ENCODE data around the gene SH3D19. TPM values are rescaled to one million over a fixed set of nuclear protein-coding genes. Genes with fewer than 3 reads are reported as not detected.

SH3D19 gene
- total RNA-seq, 1 donor from 2014 or later = 121 TPM

DNA sequence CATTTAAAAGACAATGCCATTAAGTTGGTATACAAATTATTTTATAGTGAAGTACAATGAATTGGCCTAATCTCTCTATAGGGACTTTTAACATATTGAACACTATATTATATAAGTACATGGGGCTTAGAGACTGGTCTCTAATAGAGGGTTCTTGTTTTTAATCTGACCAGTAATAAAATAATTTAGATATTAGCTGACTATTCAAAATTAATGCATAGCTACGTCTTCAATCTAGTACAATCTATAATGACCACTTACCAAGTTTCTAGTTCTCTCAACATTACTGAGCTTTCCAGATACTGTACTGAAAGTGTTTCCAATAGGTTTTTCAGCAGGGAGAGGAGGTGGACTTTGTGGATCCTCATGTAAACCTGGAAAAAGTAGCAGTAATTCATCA, 166.4 kb downstream of the SH3D19 start:
- Histone ChIP-seq H3K36me3 (peaks cover 60% of the 10 kb centered on the region), H3K4me1 (no peaks in the 10 kb centered on the region), H3K27me3 (ENCODE audit: low read depth) (no peaks in the 10 kb centered on the region), H3K9me3 (replicated peaks) (no peaks in the 10 kb centered on the region), H3K4me3 (no peak overlapping the region), H3K27ac (replicated peaks) (no peak overlapping the region)
- TF ChIP-seq CTCF (IDR thresholded peaks at IDR 0.05; ENCODE audit: borderline replicate concordance) = no peak
- no peak for DNase-seq
- intact Hi-C loops (cut with micrococcal nuclease) = no loop called here

DNA sequence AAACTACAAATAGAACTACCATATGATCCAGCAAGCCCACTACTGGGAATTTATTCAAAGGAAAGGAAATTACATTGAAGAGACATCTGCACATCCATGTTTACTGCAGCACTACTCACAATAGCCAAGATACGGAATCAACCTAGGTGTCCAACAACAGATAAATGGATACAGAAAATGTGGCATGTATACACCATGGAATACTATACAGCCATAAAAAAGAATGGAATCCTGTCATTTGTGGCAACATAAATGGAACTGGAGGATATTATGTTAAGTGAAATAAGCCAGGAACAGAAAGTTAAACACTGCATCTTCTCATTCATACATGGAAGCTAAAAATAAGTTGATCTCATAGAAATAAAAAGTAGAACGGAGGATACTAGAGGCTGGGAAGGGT, 167.9 kb downstream of the SH3D19 start:
- intact Hi-C loops (cut with micrococcal nuclease) = no loop called here
- no peak for TF ChIP-seq CTCF (IDR thresholded peaks at IDR 0.05; ENCODE audit: borderline replicate concordance)
- Histone ChIP-seq H3K9me3 (replicated peaks) (no peaks in the 10 kb centered on the region), H3K27me3 (ENCODE audit: low read depth) (no peaks in the 10 kb centered on the region), H3K4me1 (peaks cover under 1% of the 10 kb centered on the region), H3K36me3 (peaks cover 48% of the 10 kb centered on the region), H3K27ac (replicated peaks) (no peak overlapping the region), H3K4me3 (no peak overlapping the region)
- no peak for DNase-seq

DNA sequence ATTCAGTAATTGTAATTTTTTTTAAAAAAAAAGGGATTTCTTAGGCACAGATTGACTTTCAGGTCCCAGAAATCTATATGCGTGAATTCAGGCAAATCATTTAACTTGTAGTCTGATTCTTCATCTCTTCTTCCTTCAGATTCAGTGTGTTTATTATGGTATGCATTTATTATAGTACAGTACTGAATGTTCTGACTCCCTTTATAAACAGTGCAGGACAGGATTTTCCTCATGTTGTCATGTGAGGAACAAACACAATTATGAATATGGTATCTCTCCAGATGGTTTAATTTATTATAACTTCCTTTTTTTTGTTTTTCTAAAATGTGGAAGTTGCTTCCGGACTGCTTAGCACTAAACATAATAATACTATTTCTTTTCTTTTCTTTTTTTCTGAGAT, 171.8 kb downstream of the SH3D19 start:
- intact Hi-C loops (cut with micrococcal nuclease) = no loop called here
- H3K4me3 ChIP-seq = no peak overlapping the region
- no peak for DNase-seq
- H3K4me1 ChIP-seq = peaks cover 5% of the 10 kb centered on the region
- no peak for TF ChIP-seq CTCF (IDR thresholded peaks at IDR 0.05; ENCODE audit: borderline replicate concordance)
- H3K27me3 ChIP-seq (ENCODE audit: low read depth) = no peaks in the 10 kb centered on the region
- no peaks in the 10 kb centered on the region for H3K9me3 ChIP-seq (replicated peaks)
- no peak overlapping the region for H3K27ac ChIP-seq (replicated peaks)
- H3K36me3 ChIP-seq = peaks cover 39% of the 10 kb centered on the region

DNA sequence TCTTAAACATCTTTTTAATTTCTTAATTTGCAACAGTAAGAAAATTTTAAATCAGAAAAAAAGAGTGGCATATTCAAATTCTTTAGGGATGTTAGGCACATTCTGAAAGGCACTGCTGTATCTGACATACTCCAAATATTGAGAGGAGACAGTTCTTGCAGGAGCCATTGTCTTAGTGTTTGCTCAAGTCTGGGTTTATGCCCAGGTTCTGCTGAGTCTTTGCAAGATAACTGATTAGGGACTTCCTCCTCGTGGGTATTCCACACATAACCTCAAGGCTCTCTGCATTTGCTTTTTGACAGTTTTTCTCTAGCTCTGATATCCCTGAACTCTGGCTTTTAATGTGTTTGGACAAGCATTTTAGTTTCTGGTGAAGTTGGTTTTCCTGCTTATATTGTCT, 173.4 kb downstream of the SH3D19 start:
- peaks cover 5% of the 10 kb centered on the region for H3K4me1 ChIP-seq
- no peaks in the 10 kb centered on the region for H3K27me3 ChIP-seq (ENCODE audit: low read depth)
- no peak overlapping the region for H3K27ac ChIP-seq (replicated peaks)
- intact Hi-C loops (cut with micrococcal nuclease) = no loop called here
- DNase-seq = no peak
- no peaks in the 10 kb centered on the region for H3K9me3 ChIP-seq (replicated peaks)
- no peak overlapping the region for H3K4me3 ChIP-seq
- peaks cover 40% of the 10 kb centered on the region for H3K36me3 ChIP-seq
- TF ChIP-seq CTCF (IDR thresholded peaks at IDR 0.05; ENCODE audit: borderline replicate concordance) = no peak

DNA sequence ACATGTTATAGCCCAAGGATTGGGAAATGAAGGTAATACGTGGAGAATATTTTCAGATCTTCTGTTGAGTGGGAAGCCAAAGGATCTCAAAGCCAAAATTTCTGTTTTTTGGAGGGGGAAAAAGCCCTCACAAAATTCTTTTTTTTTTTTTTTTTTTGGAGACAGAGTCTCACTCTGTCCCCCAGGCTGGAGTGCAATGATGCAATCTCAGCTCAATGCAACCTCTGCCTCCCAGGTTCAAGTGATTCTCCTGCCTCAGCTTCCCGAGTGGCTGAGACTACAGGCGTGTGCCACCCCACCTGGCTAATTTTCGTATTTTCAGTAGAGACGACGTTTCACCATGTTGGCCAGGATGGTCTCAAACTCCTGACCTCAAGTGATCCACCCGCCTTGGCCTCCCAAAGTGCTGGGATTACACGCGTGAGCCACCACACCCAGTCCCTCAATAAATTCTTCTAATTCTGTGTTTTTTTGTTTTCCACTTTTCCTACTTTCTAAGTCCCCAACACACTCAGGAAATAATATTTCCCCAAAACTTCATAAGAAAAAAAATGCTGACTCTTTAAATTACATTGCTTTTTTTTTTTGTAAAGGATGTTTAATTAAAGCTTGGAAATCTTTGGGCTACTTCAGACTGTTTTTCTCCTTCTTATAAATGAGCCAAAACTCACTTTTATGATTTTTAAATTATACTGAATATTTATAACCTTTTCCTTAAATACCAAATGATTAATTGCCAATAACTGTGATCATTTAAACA, 174.4 kb downstream of the SH3D19 start:
- H3K9me3 ChIP-seq (replicated peaks) = no peaks in the 10 kb centered on the region
- no peak overlapping the region for H3K27ac ChIP-seq (replicated peaks)
- peaks cover 5% of the 10 kb centered on the region for H3K4me1 ChIP-seq
- no peak overlapping the region for H3K4me3 ChIP-seq
- no peaks in the 10 kb centered on the region for H3K27me3 ChIP-seq (ENCODE audit: low read depth)
- intact Hi-C loops (cut with micrococcal nuclease) = no loop called here
- no peak for TF ChIP-seq CTCF (IDR thresholded peaks at IDR 0.05; ENCODE audit: borderline replicate concordance)
- no peak for DNase-seq
- H3K36me3 ChIP-seq = peaks cover 44% of the 10 kb centered on the region
